LHCN-M2 (cell line): Measurements from ENCODE around the gene AMOTL1. TPM values are rescaled to one million over a fixed set of nuclear protein-coding genes. Genes with fewer than 3 reads are reported as not detected.
"Not testable (repeated sequence)": the region's sequence is repeated elsewhere in the genome, so short reads cannot be mapped to it uniquely, and the experiment has no call there.

Experiments
- DNase-seq: peaks from one replicate; pipeline ENCODE4 v3.0.0-alpha.2; 2012; ENCODE audit warnings: low read depth
- total RNA-seq: library from RNA; depleted of rRNA; stranded (reverse); fragments of >200 nt; gene quantifications from 2 replicates; pipeline ENCODE4 v1.2.3, GENCODE V29; 2014

The AMOTL1 gene
- total RNA-seq, 1 experiment from 2014 or later, result 39.8 TPM

DNA sequence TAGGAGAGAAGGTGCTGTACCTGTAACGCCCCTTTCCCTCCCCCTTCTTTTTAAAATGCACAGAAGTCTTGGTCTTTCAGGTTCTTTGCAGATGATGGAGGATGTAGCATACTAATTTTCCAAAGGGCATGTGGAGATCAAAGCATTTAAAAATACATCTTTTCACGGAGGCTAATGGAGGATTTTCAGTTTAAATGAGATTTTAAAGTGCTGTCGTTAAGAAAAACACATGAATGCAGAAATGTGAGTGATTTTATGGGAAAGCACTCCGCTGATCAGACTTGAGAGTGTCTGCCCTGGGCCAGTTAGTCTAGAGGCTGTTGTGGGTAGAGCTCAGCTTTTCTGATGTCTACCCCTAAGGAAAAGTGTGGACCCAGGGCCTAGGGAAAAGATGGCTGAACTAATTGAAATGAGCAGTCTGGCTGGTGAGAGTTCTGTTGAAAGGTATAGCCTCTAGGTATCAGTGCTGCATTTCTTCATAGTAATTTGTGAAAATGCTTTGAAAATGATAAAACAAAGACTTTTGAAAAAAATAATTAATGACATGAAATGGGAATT lies 2.5 kb downstream of the AMOTL1 start:
- DNase-seq, result no peak

DNA sequence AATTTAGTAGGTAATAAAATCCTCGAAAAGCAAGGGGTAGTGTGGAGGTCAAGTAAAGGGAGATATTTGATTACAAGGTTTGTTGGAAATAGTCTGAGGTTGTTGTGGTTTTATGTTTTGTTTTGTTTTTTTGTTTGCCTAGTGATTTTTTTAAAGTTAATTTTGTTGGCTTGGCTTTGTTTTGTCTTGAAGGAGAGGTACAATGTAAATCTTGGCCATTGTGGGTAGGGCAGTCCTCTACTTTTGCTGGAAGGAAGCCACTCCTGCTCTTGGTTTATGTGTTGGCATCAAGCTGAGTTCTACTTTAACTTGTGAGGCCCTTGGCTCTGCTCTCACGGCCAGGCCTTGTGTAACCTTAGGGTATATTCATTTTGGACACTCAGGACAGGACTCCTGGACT lies 3.2 kb downstream of the AMOTL1 start:
- no peak for DNase-seq

DNA sequence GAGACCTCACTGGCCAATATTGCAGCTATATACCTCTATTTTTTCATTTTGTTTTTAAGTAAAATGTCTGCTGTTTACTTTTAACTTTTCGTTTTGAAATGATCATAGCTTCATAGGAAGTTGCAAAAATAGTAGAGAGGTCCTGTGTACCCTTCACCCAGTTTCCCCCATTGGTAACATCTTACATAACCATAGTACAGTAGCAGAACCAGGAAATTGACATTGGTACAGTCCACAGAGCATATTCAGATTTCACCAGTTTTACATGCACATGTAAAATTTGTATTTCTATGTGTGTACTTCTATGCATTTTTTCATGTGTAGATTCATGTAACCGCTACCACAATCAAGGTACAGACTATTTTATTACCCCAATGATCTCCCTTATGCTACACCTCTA lies 3.8 kb downstream of the AMOTL1 start:
- DNase-seq, result no peak

DNA sequence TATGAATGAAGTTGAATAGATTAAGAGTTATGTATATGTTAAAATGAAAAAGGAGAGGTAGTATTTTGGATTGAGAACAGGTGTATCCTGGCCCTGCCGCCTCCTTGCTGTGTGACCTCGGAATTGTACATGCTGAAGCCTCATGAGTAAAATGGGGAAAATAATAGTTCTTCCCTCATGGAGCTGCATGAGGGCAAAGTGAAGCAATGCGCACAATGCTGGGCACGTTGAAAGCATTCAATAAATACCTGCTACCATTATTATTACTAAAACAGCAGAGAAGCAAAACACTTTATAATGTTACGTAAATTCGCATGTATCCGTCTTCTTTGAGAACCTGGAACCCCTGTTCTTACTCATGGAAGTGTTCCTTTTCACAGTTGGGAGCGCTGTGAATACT lies 5.7 kb downstream of the AMOTL1 start:
- no peak for DNase-seq

DNA sequence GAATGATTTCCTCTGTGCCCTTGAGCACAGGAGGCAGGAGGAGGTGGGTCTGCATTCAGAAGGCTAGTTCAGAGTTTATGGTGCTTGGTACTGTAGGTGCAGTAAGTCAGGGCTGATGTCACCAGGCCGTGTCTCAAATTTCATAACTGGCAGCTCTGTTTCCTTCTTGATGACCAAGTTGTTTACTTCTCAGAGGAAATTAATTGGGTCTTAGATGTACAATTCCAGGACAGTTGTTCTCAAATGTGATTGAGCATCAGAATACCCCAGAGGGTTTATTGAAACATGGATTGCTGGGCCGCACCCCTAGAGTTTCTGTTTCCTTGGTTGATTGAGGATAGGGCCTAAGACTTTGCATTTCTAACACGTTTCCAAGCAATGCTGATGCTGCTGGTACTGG lies 6.2 kb downstream of the AMOTL1 start:
- DNase-seq, result peak; percentile 47

DNA sequence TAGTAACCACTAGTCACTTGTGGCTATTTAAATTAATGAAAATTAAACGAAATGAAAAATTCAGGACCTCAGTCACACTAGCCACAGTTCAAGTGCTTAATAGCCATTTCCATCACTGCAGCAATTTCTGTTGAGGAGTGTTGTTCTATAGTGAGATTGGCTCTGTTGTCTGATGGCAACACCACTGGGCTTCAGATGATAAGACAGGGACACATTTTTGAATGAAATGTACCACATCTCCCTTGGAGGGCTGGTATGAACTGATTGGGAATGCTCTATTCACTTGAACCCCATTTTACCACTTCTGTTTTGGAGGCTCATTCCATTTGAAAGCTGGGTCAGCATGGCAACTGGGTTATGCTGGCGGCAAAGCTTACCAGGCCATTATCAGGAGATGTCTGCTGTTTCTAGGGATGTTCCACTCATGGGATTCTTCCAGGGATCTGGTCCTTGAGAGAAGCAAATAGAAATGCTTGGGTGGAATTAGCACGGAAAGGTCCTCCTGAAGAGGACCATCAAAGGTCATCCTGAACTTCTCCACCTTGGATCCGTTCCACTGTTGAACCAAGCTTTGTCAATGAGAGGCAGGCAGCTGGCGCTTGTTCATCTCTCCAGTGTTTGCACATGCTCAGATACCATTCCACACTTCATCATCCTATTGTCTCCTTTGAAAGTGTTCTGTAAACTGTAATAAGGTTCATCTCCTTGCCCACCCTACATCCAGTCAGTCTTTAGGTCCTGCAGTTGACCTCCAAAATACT lies 7.6 kb downstream of the AMOTL1 start:
- DNase-seq, result no peak

DNA sequence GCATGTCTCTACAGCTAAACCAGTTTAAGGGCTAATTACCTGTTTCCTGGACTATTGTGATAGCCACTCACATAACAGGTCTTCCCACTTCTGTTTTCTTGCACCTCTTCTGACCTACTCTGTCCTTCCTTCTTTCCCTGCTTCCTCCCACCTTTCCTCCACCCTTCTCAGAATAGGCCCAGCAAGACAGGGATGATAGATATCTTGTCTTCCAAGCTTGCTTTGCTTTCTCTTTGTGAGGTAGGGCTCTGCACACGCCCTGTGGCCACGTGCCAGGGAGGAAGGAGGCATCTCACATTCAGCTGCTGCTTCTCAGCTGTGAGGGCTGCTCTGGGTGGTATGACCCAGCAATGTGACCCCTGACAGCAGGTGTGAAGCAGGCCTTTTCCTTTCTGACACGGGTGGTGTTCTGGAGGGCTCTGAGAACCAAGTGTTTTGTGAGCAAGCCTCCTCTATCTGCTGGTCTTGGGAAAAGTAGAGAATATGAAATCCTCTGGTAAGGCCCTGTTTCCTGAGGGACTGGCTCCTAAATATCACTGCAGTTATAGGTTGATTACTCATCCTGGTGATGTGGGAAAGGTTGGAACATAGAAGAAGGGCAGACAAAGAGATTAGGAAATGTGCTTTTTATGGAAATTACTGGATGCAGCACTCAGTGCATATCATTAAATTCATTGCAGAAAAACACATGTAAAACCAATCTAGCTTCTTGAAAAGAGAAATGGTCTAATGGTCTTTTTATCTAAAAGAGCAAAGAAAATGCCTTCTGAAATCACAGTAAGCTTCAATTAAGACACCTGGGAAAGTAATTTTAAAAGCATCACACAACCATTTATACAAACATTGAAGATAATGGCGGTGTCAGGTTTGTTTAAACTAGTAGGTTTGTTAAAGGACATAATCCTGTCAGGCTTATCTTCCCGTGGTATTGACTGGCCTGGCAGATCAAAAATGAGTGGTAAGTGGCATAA lies 8.5 kb downstream of the AMOTL1 start:
- peak; percentile 89 for DNase-seq

DNA sequence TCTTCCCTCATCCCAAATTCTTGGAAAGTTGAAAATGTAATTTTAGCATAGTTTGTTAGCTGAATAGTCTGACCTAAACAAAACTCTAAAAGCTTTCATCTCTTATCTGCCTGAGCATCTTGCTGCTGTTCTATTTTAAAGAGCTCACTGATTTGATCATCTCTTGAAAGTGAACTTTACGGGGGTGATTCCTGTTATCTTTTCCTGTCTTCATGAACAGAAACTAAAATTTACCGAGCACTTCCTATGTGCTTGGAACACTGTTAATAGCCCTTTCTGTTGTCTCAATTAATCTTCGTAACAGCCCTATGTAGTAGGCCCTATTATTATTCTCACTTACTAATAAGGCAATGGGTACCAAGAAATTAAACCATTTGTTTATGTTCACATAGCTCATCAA lies 12.3 kb downstream of the AMOTL1 start:
- no peak for DNase-seq

DNA sequence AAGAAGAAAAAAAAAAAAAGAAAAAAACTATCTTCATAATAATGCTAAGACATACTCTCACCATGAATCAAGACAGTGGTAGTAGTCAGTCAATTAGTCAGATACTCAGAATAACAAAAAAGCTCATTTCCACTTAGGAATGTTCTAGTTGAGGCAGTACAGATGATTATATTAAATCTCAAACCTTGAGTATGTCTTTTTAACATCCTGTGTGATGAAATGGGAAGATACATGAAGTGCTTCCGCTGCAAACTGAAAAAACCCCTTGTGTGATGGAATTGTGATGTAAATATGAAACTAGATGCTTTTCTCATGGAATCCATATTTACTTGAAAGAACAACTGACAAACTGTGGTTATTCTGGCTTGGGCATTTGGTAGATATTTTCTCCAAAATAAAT lies 13.7 kb downstream of the AMOTL1 start:
- peak; percentile 80 for DNase-seq

DNA sequence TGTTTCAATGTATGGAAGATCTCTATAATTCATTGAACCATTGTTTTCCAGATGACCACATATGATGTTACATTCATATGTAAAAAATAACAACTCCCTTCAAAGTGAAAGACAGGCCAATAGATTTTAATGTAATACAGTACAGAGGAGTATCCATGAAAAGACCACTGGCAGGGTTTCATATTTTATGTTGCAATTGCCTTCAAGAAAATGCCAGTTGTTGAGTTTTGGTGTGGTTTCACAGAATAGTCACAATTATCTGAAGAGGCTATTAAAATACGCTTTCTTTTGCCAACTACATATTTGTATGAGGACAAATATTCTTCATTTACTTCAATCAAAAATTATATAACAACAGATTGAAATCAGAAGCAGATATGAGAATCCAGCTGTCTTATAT lies 14.3 kb downstream of the AMOTL1 start:
- DNase-seq, result no peak

DNA sequence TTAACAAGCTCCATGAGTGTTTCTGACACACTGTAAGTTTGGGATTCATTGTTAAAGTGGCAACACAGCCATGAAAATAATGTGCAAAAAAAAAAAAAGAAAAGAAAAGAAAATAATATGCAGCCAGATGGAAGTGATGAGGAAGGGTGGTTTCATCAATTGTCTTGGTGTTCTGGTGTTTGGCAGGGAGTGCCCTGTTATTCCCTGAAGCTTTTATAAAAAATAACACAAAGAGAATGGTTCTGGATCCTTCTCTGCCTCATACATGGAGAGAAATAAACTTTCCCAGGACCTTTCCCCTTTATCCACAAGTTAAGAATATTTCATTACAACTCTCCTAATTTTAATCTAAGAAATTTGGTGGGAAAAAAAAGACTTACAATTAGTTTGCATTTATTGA lies 16.7 kb downstream of the AMOTL1 start:
- no peak for DNase-seq

DNA sequence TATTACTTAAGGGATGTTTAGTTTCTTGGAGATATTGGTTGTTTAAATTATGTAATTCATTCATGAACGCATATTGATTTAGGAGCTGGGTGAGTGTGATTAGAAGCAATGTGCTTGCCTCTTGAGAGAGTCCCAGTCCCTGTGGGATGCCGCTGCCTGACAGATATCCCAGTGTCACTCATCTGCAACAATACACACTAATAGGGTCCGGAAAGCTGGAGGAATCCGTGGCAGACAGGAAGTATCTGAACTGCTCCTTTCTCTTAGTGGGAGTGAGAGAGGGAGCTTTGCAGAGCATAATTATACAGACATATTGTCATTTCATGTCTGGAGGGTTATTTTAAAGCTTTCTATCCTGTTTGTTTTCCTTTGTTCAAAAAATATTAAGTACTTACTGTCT lies 17.4 kb downstream of the AMOTL1 start:
- DNase-seq, result no peak

DNA sequence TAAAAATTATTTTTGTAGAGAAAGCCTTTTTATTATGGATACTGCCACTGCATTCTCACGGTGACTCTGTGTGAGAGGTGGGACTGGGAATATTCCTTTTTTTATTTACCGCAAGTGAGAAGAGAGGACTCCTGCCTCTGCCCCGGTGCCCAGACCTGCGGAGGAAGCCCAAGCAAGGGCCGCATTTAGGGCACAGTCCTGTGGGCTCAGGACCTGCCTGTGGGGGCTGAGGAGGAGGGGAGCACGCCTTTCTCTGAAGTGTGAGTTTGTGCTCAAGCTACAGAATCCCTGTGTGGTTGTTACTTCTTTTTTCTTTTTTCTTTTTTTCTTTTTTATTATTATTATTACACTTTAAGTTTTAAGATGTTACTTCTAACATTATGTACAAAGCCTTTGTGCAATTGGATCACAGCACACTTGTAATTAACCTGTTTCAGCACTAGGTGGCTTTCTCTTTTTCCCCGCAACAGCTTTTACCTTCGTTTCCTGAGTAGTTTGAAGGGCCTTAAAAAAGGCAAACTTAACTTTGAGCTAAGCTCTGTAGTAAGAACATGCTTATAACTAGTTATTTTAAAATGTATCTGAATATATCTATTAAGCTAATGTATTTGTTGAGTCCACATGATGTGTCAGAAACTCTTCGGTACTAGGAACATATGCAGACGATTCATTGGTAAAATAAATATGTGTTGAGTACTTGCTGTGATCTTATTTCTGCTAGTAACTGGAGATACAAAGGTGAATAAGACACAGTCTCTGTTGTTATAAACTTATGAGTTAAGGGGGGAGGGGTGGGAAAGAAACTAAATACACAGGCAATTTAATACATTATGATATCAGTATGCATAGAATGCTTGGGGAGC lies 18.3 kb downstream of the AMOTL1 start:
- DNase-seq, result no peak

DNA sequence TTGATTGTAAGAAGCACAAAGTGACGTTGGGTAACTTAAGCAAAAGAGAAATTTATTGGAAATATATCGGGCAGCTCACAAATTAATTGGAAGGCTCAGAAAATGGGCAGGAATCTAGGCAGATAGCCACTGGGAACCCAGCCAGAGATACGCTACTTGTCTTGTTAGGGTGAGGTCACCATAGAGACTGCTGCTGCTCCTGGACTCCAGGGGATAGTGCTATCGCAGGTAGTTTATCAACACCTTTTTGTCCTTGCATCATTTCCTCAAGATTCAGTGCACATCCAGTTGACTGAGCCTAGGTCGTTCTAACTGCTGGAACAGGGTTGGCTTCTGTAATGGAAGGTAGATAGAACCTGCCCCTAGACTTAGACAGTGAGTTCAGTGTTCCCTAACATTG lies 19.6 kb downstream of the AMOTL1 start:
- DNase-seq, result no peak

DNA sequence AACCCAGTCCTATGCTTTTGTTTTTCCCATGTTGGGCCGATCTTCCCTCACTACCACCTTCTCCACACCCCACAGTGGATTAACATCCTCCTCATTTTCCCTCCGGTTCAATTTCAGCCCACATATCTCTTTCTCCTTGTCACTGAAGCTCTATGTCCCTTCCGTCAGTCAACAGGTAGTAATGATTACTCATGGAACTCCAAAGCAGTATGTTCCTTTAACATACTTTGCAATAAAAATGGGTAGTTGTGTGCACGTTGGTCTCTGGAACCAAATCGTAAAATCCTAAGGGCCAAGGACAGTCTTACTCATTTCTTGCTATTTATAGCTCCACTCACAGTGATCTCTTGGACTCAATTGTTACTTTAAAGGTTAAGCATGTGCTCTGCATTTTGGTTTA lies 20.2 kb downstream of the AMOTL1 start:
- DNase-seq, result peak; percentile 38

DNA sequence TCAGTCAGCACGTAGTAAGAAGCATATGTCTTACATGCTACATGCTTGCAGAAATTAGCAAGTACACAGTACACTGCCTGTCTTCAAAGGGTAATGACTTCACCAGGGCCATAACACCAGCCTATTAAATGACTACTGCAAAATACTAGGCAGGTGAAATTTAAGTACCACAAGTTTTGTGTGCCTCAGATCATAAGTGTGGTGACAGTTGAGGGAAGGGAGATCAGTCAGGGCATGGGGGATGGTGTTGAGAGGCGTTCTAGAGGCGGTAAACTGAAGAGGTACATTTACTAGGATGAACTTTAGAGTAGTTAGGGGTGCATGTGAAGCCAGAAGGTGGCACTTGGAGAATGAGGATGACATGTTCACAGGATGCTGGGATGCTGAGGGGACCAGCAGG lies 22.0 kb downstream of the AMOTL1 start:
- DNase-seq, result no peak

DNA sequence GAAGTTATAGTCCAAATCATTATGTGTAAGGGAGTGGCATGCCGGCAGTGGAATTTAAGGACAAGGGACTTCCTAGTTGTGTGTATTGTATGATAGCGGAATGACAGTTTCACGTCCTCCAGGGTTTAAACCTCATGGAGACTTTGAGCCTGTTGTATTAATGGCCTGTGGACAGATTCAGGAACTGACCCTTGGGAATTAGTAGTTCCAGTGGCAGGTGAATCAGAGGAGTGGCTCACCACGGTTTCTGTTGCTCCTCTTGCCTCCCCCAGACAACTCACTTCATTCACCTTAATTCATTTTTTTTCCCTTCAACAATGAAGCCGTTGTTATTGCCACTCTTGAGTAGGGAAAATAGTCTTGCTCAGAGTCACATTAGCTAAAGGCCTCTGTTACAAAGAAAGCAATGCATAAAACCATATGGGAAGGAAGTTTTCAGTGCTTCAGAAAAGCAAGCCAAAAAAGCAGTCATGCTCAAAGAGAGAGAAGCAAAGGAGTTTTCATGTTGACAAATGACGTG lies 22.6 kb downstream of the AMOTL1 start:
- DNase-seq, result no peak

DNA sequence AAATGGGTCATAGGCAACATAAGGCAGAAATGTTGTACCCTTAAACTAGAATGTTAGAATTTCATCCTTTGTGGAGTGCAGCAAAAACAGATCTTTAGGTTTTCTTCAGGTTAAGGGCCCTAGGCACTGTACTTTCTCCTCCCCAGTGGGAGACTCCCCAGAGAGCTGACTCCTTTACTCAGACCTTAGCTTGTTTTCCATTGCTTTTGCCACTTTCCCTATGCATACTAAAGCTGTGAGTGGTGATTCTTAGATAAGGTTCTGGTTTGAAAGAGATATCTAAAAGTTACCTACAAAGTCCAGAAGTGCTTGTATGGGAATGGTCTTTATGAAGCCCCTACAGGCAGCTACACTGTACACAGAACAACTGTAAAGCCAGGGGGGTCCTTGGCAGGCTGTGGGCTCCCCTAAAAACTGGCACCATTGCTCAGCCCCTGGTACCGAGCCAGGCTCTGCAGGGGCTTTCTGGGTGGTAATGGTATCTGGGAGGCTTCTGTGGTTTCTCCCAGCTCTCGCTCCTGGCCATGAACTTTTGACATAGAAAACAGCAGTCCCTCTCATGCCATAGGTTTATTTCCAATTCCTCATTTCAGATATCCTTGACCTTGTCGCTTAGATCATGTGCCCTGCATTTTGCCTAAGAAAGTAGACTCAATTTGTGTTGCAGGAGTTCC lies 23.2 kb downstream of the AMOTL1 start:
- DNase-seq, result no peak

DNA sequence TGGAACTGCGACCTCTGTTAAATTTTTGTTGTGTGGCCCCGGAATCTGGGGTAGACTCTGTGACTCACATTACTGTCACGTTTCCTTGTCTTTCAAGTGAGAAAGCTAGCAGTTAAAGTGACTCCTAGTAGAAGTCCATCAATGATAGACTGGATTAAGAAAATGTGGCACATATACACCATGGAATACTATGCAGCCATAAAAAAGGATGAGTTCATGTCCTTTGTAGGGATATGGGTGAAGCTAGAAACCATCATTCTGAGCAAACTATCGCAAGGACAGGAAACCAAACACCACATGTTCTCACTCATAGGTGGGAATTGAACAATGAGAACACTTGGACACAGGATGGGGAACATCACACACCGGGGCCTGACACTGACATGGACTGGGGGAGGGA lies 23.8 kb downstream of the AMOTL1 start:
- DNase-seq, result not testable (repeated sequence)

DNA sequence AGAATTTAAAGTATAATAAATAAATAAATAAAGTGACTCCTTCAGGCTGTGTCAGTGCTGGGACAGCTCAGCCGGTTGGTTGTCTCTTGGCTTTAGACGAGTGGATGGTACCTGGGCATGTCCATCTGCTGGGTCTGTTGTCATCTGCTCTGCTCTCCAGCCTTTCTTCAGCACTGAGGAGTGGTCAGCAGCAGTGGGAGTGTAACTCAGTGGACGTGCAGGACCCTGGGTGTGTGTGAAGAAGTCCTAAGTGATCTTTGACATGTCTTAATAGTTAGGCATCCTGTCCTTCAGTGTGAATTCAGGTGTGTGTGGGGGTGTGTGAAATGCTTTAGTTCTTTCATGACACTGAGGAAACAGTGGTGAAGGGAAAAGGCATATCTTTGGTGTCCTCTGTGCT lies 24.3 kb downstream of the AMOTL1 start:
- DNase-seq, result no peak

DNA sequence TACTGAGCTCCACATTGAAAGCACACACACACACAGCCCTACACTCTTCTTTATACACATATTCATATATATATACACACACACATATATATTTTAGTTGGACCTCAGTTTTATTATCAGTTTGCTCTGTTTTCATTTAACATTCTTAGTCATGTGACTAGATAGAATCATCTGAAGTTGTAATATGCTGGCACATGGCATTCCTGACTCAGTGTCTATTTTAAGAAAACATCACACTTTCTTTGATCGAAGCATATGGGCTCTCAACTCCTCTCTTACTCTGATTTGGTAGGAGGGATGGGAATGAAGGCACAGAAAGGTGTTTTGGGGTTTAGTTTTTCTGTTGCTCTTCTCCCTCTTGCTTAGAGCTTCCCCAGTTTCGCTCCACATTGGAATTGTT lies 24.8 kb downstream of the AMOTL1 start:
- peak; percentile 52 for DNase-seq
